HG03521 (cell line): Measurements from ENCODE around the gene KIF18A.
"Not testable (repeated sequence)": the region's sequence is repeated elsewhere in the genome, so short reads cannot be mapped to it uniquely, and the experiment has no call there.

ENCODE experiments used
- ATAC-seq: cut with Tn5 transposase; IDR thresholded peaks from one replicate; pipeline ENCODE4 v1.9.1; 2021; ENCODE audit warnings: mild to moderate bottlenecking, moderate library complexity; ENCODE audit not compliant: unreplicated experiment

Gene KIF18A

GRCh38 chr11:28107750-28108618, at the start of gene KIF18A, which contains the start of gene METTL15:
TSS of gene KIF18A (minus strand) at chr11:28108156. CDS start at chr11:28097947, 10,209 bp downstream.
TSS of gene METTL15 (plus strand) at chr11:28108388. CDS start at chr11:28113335, 4,947 bp downstream.
- peak; percentile 90 for ATAC-seq

- no peak for ATAC-seq
Measured at GRCh38 chr11:28153586-28153985, 45.6 kb upstream of the KIF18A start.

GRCh38 chr11:28152743-28153142, 44.8 kb upstream of the KIF18A start:
- no peak for ATAC-seq

GRCh38 chr11:28146123-28146751, 38.3 kb upstream of the KIF18A start:
- ATAC-seq: no peak

- ATAC-seq: no peak
Measured at GRCh38 chr11:28144808-28145207, 36.9 kb upstream of the KIF18A start.

- ATAC-seq: no peak
Measured at GRCh38 chr11:28142724-28143123, 34.8 kb upstream of the KIF18A start.

GRCh38 chr11:28140689-28141455, 32.9 kb upstream of the KIF18A start:
- no peak for ATAC-seq

DNA sequence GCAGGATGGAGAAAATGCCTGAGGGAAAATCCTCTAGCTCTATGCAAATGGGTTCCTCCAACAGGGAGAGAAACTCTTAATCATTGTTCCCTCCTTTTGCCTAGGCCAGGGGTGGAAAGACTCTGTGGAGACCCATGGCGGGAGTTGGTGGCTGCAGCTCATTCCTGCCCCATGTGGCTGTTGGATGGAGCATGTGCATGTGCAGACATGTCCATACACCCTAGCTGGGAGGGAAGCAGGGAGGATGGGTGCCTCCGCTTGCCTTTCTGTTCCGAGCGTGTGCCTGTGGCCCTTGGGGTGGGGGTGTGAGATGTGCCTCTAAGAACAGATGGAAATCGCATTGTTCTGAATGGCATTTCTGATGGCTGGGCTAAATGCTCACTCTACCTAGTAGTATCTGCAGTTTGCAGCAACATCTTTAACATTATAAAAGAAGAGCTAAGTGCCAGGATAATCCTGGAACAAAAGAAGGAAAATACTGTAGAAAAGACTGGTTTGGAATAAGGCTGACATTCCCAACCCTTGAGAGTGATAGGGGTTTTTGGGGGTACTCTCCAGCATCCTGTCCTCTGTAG, 32.0 kb upstream of the KIF18A start:
- ATAC-seq: no peak

DNA sequence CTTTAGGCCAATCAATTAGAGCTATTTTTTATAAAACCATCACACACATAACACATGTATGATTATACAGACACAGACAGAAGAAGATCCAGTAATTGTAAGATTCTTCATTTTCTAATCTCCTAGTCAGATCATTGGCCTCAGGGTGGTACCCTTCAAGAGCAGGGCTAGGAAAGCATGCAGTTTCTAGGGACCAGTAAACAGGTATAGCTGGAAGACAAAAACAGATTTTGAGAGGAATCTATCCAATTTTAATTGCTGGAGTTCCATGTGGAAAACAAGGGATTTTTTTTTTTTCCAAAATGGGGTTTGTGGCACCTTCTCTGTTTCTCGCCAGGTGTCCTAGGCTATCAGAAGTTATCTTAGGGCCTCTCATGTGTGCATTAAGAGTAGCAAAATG, 29.9 kb upstream of the KIF18A start:
- ATAC-seq: no peak

DNA sequence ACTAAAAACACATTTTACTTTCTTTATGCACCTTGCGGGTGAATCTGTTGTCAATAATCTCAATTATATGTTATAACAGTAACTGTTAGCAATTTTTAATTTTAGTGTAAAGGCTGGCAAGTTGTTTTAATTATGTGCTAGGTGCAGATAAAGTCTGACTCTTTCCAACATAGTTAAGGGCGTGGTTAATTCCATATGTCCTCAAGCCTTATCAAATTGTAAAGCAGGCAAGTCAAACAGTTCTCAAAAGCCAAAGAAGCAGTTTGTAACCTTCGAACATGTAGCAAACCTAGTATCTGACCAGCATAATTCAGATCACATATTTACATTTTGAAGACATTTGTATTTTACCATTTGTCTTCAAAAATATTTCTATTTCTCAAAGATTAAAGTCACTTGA, 29.4 kb upstream of the KIF18A start:
- no peak for ATAC-seq

GRCh38 chr11:28136157-28136556, 28.2 kb upstream of the KIF18A start:
- ATAC-seq: not testable (repeated sequence)

GRCh38 chr11:28133146-28133545, 25.2 kb upstream of the KIF18A start:
- ATAC-seq: no peak

- no peak for ATAC-seq
Measured at GRCh38 chr11:28132548-28132947, 24.6 kb upstream of the KIF18A start.

GRCh38 chr11:28123151-28123581, 15.2 kb upstream of the KIF18A start:
- no peak for ATAC-seq

- no peak for ATAC-seq
Measured at GRCh38 chr11:28117712-28118111, 9.8 kb upstream of the KIF18A start.

- ATAC-seq: no peak
Measured at GRCh38 chr11:28114731-28115130, 6.8 kb upstream of the KIF18A start.

- ATAC-seq: no peak
Measured at GRCh38 chr11:28114116-28114515, 6.2 kb upstream of the KIF18A start.

DNA sequence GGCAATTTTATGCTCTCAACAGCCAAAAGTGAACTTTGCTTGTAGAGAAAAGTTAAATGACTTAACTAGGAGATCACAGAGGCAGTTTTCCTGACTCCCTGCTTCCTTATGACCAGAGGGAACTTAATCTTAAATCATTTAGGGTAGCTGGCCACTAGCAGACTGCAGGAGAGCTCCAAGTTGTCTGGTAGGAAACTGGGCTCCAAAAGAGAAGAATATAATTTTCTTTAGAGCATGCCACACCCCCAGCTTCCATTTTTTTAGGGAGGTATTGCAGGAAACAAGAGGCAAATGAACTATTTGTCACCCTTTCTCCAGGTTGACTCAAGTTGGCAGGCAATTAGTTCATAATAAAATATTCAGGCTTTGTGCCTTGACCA, 2.9 kb upstream of the KIF18A start:
- no peak for ATAC-seq

- peak; percentile 20 for ATAC-seq
Measured at GRCh38 chr11:28110108-28110820, 2.3 kb upstream of the KIF18A start.

- ATAC-seq: no peak
Measured at GRCh38 chr11:28108958-28109357, 1.0 kb upstream of the KIF18A start.
